ENCODE data around the gene TENM3.
A peak's percentile ranks its signal among the peaks of the same experiment; 100 is the strongest.
"Not testable (repeated sequence)": the region's sequence is repeated elsewhere in the genome, so short reads cannot be mapped to it uniquely, and the experiment has no call there.

TENM3 gene

DNA sequence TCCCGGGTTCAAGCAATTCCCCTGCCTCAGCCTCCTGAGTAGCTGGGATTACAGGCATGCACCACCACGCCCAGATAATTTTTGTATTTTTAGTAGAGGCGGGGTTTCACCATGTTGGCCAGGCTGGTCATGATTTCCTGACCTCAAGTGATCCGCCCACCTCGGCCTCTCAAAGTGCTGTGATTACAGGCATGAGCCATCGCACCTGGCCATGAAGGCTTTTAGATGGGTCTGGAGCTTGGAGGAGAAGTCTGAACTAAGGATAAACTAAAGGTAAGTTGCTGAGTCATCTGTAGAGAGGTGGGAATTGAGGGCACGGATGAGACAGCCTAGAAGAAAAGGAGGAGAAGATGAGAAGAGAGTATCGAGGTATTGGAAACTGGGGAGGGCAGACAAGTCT, at the start of gene TENM3:
TSS of gene TENM3 (plus strand) at position 199 of the 400 bp plus-strand sequence. CDS start 80,619 bp downstream, outside the sequence.
- not testable (repeated sequence) for DNase-seq

DNA sequence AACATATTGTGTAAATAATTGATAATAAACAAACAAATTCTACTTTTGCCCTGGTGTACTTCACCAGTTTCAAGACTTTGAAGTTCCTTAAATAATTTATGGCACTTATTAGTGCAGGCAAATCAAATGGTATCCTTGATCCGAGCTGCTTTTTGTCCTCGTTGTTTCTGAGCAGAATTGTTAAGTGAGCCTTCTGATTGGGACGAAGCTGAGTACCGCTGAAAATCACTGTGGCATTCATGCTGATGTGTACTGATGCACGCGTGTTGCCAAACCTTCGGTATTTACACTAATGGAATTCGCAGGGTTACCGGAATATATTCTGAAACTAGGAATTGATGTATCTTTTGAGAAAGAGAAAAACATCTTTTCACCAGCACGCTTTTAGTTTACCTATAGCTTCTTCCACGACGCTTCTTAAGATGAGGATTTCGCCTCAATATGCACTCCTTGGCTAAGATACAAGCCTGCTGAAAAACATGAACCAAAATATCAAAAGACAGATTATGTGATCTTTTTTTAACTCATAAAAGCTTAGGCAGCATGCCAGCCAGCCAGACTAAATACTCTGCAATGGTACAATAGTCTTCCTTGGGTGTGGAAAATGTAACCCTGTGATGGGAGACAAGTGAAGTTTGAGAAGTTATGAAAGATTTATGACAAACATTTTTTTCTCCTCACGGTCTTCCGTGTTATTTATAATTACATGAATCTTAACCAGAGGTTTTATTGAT, 48.9 kb upstream of the TENM3 start:
- no peak for DNase-seq

DNA sequence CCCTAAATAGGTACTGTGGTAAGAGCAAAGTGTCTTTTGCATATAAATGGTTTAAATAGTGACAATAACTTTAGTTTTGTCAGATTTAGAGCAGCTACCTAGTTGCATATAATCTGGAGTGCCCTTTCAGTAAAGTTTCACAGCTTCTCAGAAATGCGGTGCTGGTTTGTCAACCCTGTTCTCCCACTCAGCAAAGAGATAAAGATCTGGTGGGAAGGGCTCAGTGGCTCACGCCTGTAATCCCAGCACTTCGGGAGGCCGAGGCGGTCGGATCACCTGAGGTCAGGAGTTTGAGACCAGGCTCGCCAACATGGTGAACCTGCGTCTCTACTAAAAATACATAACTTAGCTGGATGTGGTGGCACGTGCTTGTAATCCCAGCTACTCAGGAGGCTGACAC, 45.6 kb upstream of the TENM3 start:
- DNase-seq, result no peak

DNA sequence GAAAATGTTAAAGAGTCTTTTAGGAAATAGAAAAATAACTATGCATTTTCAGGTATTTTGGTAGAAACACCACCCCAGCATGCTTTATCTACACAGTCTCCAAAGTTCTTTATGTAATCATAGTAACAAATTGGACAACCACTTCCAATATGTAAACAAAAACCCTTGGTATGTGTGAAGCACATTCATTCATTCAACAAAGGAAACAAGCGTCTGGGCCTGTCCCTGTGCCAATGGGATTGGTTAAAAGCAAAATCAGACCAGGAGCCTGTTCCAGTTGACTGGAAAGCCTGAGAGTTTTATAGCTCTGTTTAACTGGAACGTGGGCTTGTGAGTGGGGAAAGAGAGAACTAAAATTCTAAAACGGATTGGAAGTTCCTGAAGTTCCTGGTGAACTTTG, 41.3 kb upstream of the TENM3 start:
- no peak for DNase-seq

DNA sequence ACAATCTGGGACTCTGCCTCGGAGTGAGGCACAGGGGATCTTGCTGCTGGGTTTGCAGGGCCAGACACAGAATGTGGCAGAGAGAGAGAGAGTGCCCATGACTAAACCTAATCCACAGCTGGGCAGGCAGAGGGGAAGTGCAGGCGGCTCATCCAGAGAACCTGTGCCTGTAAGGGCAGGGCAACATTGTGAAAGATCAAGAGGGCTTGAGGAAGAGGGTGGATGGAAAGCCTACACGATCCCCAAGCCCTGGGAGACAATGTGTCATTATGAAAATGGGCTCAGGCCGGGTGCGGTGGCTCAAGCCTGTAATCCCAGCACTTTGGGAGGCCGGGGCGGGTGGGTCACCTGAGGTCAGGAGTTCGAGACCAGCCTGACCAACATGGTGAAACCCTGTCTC, 40.6 kb upstream of the TENM3 start:
- DNase-seq, result no peak

DNA sequence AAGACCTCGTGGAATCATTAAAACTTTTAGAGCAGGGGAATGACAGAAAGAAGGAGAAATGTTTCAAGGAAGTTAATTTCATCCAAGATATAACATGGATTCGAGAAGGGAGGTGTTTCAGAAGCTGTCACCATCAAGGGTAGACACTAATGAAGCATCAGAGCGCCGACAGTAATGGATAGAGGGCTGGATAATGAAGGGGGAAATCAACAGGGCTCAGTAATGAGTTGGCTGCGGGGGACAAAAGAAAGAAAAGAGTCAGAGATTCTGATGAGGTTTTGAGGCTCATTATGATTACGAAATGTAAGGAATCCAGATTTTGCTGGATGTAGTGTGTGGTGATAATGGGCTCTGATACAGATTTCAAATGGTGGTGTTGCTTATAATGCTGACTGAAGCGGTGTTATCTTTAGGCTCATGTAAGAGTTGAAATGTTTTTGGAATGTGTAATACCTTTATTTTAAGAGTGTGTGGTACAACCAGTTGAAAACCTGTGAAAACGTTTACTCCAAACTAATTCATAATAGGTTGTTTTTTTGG, 39.3 kb upstream of the TENM3 start:
- DNase-seq, result no peak

DNA sequence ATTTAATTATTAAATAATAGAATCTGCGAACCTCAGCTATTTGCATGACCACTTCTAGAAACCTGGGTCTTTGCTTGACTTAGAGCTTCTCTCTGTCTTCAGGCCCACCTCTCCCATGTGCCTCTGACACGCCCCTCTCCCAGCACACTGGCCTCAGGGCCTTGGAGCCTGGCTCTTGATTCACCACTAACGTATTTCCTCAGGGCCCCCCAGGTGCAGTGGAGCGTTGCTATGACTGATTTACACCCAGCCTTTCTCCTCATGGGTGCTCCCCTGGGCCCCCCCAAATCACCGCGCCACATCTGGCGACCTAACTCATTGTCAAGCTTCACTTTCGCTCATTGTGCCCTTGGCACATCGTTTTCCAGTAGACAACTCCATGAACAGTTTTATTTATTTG, 37.9 kb upstream of the TENM3 start:
- DNase-seq, result no peak

DNA sequence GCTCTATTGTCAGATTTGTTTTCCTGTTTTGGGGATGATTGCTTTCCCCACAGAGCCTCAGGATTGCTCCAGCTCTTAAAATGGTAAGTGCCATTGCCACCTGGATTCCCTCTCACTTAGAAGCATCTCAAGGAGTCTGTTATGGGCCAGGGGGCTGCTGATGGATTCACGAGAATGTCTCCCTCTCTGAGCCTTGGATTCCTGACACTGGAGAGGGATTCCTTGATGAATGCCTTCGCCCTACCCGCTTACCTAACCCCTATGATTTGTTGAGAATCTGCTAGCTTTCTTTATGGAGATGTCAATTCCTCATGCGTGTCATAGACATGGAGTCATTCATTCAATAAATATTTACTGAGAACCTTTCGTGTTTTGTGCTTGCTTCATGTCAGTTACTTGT, 36.9 kb upstream of the TENM3 start:
- no peak for DNase-seq

DNA sequence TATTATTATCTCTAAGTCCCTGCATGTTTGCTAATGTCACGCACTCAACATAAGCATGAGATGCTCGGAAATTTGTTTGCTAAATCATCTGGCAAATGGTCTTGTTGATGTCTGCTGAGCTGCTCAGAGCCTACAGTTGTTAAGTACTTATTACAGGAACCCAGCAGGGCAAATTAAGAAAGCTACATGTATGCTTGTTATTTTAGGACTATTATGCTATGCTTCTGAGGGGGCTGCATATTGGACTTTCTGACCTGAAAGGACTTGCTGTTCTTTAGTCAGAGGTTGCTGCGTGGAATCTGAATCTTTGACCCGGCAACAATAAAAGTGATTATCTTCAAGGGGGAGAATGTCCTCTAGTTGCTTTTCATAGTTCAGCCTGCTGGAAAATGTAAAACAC, 36.3 kb upstream of the TENM3 start:
- DNase-seq, result no peak

DNA sequence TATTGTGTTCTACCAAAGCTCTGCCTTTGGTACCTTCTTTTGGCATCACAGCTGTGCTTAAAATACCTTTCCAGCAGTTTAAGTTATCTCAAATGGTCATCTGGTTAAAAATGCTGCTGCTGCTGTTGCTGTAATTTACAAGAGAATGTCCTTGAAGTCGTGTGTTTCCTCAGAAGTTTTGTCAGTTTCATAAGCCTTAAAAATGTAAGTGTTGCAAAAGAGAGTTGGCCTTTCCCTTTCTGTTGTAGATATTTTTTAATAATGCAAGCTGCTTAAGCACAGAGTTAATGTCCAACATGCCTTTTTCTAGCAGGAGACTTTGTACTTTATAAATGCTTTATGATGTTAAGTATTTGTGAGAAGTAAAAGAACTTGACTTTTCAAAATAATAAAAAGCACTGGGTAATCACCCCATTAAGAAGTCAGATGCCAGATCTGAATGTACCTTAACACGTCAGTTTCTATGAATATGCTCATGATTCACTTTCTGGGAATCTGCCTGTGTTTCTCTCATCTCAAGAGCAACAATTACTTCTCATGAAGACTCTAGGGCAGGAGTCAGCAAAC, 35.3 kb upstream of the TENM3 start:
- DNase-seq, result no peak

DNA sequence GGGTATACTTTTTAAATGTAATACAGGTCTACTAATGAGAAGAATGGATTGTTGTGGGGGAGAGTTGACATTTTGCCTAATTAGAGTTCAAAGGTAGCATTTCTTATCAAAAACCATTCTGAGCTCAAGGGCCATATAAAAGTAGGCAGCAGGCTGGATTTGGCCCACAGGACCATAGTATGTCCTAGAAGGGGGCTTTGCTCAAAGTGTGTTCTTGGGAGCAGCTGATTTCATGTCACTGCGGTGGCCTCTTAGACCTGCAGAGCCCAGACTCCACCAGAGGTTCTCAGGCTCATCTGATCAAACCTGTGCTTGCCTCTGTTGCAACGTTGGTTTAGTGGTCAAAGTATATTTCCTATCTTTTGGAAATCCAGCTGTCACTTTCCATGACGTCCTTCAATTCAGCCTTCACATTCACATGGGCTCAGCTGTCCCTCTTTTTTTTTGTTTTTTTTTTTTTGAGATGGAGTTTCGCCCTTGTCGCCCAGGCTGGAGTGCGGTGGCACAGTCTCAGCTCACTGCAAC, 34.6 kb upstream of the TENM3 start:
- no peak for DNase-seq

DNA sequence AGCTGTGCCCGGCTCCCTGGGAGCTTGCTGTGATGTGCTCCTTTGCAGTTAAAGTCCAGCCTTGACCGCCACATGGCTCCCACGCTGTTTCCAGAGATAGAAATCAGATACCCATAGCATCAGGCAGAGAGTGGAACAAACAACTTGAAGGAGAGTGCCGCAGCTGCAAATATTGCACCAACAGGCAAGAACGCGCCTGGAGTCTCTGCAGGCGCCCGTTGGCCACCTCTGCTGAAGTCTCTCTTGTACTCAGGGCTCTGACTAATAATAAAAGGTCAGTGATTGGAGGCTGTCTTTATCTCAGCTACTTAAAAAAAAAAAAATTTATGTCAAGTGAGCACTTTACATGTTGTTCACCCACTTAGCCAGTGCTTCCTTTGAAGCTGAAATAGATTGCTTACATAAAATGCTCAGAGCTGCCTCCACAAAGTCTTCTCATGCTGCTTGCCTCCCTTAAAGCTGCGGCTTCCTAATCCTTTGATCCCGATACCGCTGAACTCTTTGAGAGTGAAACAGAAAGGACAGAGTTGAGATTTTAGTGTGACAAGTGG, 30.9 kb upstream of the TENM3 start:
- DNase-seq, result peak; percentile 47

DNA sequence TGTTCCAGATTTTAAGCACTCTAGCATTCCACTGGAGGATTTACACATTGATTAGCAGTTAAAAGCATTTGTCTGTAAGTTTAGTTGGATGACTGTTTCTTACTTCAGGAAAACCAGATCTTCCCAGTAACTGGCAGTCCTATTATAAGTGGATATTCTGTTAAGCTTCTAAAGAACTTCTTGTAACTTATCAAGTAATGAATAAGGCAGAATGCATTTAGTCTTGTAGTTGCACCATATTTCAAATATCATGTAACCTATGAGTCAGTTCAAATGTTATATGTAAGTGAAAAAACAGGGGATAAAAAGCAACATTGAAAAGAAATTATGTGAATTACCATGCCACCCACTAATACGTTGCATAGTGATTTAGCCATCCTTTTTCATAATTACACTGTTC, 30.2 kb upstream of the TENM3 start:
- no peak for DNase-seq

DNA sequence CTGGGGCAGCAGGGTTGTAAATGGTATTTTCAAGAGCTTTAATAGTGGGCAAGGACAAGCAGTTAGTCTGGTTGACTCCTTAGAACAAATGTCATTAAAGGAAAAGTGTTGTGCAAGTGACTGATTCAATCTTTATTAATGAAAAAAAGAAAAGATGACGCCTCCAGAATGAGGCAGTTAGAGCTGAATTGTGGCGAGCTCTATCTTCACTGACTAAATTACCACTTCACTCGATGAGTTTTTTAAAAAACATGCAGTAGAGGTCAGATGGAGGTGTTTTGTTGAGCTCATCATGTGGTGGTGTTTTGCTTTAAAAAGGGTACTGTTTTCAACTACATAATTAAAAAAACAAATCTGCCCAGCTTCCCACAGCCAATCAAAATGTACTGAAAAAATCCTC, 28.1 kb upstream of the TENM3 start:
- no peak for DNase-seq

DNA sequence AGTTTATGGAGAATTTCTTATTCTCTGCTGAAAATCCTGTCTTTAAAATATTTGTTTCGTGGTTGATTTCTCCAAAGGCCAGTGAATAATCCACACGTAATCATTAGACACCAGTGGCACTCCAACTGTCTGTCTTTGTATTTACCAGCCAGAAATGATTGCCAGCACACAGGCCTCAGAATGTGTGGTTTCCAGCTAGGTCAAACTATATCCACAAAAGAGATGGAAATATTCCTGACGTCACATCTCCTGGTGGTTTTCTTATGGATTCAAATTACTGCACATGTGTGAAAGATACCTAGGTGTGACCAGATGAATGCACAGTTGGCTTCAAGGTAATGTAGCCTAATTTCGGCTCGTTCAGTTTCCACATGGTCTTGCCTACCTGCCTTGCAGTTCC, 27.2 kb upstream of the TENM3 start:
- no peak for DNase-seq

DNA sequence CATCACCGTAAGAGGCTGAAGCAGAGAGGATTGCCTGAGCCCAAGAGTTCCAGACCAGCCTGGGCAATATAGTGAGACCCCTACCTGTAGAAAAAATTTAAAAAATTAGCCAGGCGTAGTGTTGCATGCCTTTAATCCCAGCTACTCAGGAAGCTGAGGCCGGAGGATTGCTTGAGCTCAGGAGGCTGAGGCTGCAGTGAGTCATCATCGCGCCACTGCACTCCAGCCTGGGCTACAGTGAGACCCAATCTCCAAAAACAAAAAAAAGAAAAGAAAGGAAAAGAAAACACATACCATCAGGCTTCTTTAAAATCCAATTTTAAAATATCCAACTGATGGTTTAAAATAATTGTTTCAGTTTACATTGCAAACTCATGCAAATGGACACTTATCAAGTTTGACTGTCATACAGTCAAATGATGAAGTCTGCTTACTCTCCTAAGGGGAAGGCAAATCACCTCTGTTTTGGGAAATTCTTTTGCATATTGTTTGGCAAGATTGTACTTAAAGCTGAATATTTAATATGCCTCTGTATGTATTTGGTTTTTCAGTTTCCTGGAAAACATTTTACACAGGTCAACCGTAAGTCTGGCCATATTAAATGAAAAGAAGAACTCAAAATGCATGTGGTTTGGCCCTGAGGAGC, 23.7 kb upstream of the TENM3 start:
- no peak for DNase-seq

DNA sequence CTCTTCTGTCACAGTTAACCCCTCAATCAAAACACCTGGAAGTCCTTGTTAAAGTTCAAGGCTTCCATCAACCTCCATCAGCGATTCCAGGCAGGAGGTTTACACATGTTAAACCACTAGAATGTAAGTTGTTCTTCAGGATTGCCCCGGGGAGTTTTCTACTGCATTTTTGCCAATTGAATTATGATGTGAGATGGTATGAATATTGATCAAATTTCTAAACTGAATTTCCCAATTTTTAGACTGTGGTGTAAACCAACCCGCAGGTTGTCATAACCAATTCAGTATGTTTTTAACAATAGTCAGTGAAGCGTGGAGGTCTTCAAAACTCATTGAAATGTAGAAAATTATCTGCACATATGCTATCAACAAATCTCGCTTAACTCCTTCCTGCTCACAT, 21.2 kb upstream of the TENM3 start:
- DNase-seq, result no peak

DNA sequence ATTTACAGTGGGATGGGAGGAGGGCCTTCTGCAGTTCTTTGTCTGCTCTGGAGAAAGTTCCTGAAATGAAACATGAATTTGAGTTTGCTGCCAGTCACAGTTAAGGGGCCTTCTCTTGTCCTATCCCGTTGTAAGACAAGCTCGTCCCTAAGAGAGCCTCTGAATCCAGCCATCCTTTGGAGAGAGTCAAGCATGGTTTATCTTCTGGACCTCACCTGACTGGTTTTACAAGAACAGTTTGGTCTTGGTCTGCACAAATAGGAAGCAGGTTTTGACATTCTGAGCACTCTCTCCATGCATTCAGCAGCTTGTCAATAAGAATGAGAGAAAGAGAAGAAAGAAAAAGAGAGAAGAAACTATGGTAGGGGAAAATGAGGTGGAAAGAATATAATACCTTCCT, 20.4 kb upstream of the TENM3 start:
- no peak for DNase-seq

DNA sequence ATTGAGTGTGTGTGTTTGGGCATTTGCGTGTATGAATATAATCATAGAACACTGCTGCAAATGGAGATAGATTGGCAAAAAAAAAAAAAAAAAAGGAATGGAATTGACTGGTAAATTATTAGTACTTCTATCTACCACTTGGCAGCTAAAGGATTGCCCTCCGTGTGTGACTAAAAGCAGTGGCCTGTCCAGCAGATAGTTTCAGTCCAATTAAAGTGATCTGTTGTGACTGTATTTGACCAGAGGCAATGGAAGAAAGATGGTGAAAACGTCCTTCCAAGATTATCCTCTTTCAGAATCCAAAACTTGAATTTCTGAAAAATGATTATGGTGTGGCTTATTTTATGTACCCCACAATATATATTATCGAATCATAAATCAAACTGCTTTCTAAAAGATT, 19.5 kb upstream of the TENM3 start:
- DNase-seq, result no peak

DNA sequence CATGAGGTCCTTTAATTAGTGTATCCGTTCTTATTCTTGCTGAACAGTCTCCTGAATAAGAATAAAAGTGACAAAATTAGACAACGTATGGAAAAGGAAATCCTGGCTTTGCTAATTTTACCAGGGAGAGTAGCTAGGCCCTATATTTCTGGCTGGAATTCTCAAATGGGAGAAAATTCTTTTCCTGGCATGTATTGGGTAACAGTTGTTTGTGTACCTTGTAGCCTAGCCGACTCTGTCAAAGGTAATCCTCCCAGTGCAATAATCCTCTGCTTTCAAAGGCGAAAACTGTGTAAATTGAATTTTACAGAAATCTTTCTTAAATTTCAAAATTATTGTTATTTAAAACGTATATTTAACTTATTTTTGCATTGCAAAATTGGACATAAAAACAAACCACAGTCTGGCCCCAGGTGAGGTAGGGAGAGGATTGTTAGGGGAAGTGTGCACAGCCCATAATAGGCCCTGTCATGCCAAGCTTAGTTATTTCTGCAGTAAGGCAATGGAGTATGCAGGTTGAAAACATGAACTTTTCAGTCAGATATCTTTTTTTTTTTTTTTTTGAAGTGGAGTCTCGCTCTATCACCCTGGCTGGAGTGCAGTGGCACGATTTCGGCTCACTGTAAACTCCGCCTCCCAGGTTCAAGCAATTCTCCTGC, 18.9 kb upstream of the TENM3 start:
- DNase-seq, result no peak

DNA sequence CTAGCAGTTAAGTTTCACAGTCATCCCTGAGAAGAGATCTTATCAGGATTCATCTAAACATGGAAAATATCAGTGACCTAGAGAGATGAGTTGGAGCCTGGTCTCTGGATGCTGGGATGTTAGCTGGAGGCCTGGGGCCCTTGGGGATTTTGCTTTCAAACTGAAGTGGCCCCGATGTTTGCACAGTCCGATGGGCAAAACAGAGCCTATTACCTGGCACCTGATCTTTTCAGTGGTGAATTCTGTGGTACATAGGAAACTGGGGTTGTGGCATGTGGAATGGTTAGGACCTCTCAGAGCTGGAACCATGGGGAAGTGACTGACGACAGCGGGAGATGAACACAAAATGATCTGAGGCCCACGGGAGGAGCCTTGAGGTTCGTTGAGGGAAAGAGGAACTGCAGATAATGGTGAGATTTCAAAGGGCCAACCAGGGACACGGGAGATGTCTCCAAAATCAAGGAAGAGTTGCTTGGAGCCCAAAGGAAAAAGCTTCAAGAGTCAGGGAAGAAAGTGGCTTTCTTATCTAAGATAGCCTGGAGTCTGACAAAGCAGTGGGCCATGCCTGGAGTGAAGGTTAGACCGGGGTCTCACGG, 17.8 kb upstream of the TENM3 start:
- no peak for DNase-seq

DNA sequence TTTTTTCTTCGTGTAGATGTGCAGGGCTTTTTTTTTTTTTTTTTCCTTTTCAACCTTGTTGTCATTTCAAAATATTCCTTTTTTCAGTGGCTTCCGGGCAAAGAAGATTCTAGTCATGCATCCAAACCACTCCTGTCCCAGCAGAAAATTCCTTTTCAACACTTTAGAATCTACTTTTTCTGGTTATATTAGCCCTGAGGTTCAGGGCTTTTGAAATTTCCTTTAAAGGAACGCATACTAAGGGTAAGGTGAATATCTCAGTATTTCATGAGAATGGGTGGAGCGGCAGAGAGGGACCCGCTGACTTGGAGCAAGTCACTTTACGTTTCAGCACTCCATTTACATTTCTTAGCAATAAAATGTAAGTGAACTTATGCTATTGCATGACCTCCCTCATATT, 15.6 kb upstream of the TENM3 start:
- no peak for DNase-seq
